ENCODE results near the gene STN1.

STN1 gene

GRCh38 chr10:103918053-103918846 is at the start of gene STN1:
Gene STN1 (minus strand): TSS chr10:103918184. CDS start chr10:103917594, 590 bp downstream.
- DNase-seq = peak; percentile 81

- DNase-seq = no peak
Measured at GRCh38 chr10:103967448-103968071, 49.6 kb upstream of the STN1 start.

GRCh38 chr10:103966671-103967447 is 48.9 kb upstream of the STN1 start, which contains the start of gene SLK:
Gene SLK (plus strand): TSS chr10:103967140. CDS start chr10:103967746, 606 bp downstream.
- peak; percentile 49 for DNase-seq

GRCh38 chr10:103960103-103960502 is 42.1 kb upstream of the STN1 start:
- DNase-seq = no peak

GRCh38 chr10:103958996-103959395 is 41.0 kb upstream of the STN1 start:
- no peak for DNase-seq

- DNase-seq = no peak
Measured at GRCh38 chr10:103954543-103954942, 36.6 kb upstream of the STN1 start.

- no peak for DNase-seq
Measured at GRCh38 chr10:103951942-103952341, 34.0 kb upstream of the STN1 start.

- DNase-seq = no peak
Measured at GRCh38 chr10:103951183-103951582, 33.2 kb upstream of the STN1 start.

GRCh38 chr10:103949728-103950127 is 31.7 kb upstream of the STN1 start:
- no peak for DNase-seq

- no peak for DNase-seq
Measured at GRCh38 chr10:103947799-103948516, 30.0 kb upstream of the STN1 start.

- no peak for DNase-seq
Measured at GRCh38 chr10:103942866-103943265, 24.9 kb upstream of the STN1 start.

GRCh38 chr10:103941801-103942200 is 23.8 kb upstream of the STN1 start:
- DNase-seq = no peak

GRCh38 chr10:103939522-103939921 is 21.5 kb upstream of the STN1 start:
- DNase-seq = no peak

GRCh38 chr10:103936022-103936421 is 18.0 kb upstream of the STN1 start:
- no peak for DNase-seq

- DNase-seq = no peak
Measured at GRCh38 chr10:103934308-103934707, 16.3 kb upstream of the STN1 start.

GRCh38 chr10:103933557-103934121 is 15.7 kb upstream of the STN1 start:
- DNase-seq = no peak

- no peak for DNase-seq
Measured at GRCh38 chr10:103932971-103933370, 15.0 kb upstream of the STN1 start.

GRCh38 chr10:103932271-103932670 is 14.3 kb upstream of the STN1 start:
- DNase-seq = no peak

- DNase-seq = no peak
Measured at GRCh38 chr10:103931603-103932002, 13.6 kb upstream of the STN1 start.

- no peak for DNase-seq
Measured at GRCh38 chr10:103930881-103931280, 12.9 kb upstream of the STN1 start.

- DNase-seq = no peak
Measured at GRCh38 chr10:103930449-103930848, 12.5 kb upstream of the STN1 start.

- no peak for DNase-seq
Measured at GRCh38 chr10:103929381-103929921, 11.5 kb upstream of the STN1 start.

Measured in NCI-H1105 (cell line).